ENCODE measurements around the gene RAB11FIP4.

DNA sequence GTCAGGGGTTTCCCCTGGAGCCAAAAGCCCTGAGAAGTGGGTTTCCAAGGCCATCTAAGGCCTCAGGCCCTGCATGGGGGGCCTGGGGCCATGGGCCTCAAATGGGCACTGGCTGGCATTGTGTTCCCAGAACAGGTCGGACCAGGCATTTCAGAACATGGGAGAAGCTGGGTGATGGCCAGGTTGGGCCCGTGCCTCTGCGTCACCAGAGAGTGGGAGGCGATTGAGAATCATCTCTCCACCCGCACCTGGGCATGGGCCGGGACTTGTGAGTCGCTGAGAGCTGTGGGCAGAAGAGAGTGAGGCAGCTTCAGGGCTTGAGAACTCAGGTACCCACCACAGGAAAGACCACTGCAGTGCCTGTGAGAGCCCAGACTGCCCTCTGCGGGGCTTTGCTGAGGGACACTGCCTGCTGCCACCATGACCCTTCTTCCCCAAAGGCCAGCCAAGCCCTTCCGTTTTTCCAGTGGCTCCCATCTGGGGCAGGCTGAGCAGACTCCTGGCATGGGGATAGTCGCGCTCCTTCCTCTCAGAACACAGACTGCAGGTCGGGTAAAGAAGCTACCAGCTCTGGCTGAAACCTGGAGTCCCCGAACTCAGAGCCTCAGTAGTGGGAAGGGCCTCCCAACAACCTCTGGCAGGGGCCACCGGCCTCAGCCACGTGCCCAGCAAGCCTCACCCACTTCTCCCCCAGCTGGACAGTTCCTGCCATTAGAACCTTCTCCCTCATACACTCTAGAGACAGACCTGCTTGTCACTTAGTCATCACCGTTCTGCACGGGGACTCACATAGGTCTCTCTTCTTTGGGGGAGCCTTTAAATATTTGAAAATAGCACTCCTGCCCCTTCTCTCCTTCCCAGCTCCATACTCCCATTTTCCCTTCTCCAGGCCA, 1.6 kb downstream of the RAB11FIP4 start:
- TF ChIP-seq, protein P1, sequence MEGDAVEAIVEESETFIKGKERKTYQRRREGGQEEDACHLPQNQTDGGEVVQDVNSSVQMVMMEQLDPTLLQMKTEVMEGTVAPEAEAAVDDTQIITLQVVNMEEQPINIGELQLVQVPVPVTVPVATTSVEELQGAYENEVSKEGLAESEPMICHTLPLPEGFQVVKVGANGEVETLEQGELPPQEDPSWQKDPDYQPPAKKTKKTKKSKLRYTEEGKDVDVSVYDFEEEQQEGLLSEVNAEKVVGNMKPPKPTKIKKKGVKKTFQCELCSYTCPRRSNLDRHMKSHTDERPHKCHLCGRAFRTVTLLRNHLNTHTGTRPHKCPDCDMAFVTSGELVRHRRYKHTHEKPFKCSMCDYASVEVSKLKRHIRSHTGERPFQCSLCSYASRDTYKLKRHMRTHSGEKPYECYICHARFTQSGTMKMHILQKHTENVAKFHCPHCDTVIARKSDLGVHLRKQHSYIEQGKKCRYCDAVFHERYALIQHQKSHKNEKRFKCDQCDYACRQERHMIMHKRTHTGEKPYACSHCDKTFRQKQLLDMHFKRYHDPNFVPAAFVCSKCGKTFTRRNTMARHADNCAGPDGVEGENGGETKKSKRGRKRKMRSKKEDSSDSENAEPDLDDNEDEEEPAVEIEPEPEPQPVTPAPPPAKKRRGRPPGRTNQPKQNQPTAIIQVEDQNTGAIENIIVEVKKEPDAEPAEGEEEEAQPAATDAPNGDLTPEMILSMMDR (IDR thresholded peaks at IDR 0.05) = no peak
- TF ChIP-seq POLR2A (IDR thresholded peaks at IDR 0.05) (no peak), EP300 (IDR thresholded peaks at IDR 0.05) (no peak)
